22Rv1 (cell line): ENCODE measurements around the gene NTN1.

ENCODE experiments used
- H3K27ac ChIP-seq: fragments of 450-650 bp; 2 replicates; pipeline ENCODE4 v1.5.1; 2017
- CTCF ChIP-seq: fragments of 450-650 bp; IDR thresholded peaks from 2 replicates; pipeline ENCODE4 v1.5.1; 2017; ENCODE audit warnings: mild to moderate bottlenecking
- ZFX ChIP-seq: fragments of 450-650 bp; IDR thresholded peaks from 2 replicates; pipeline ENCODE4 v1.6.1; 2017; ENCODE audit warnings: antibody characterized with exemption, borderline replicate concordance

Gene NTN1

GRCh38 chr17:9291912-9292560, 270.7 kb downstream of the NTN1 start:
- no peak overlapping the region for H3K27ac ChIP-seq
- peak; percentile 80 for TF ChIP-seq CTCF
- no peak for TF ChIP-seq ZFX

GRCh38 chr17:9292561-9292941, 271.2 kb downstream of the NTN1 start:
- peak; percentile 34 for TF ChIP-seq CTCF
- no peak for TF ChIP-seq ZFX
- no peak overlapping the region for H3K27ac ChIP-seq
